ENCODE measurements around the gene RARB. TPM values are rescaled to one million over a fixed set of nuclear protein-coding genes. Genes with fewer than 3 reads are reported as not detected.

The RARB gene
- total RNA-seq, 1 experiment from 2014 or later, result 0.24 TPM

DNA sequence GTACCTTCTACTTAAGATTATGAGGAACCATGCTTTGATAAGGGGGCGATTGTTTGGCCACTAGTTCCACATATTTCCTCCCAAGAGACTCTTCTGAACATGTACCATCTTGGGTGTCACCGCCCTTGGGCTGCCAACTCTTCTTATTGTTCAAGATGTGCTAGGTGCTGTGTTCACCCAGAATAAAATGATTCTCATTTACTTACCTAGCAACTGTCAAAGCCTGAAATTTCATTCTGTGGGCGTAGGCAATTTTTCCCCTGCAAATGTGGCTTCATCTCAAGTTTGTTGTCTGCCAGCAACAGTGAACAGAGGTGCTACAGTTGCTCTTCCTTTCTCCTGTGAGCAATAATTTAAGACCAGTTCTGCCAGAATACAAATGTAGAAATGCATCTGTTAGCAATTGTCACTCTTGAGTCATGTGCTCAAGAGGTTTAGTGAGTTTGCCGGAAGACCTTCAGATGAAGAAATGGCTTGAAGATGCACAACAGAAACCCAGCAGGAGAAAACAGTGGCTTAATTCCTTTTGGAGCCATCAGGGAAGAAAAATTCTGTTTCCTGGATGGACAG, 41.3 kb upstream of the RARB start:
- DNase-seq (ENCODE audit: low spot score), result no peak
- Histone ChIP-seq H3K9me3 (ENCODE audit: low read depth, low read length, poor library complexity, severe bottlenecking) (no peaks in the 10 kb centered on the region), H3K4me1 (ENCODE audit: insufficient read depth, low read length, poor library complexity, severe bottlenecking) (no peaks in the 10 kb centered on the region), H3K27ac (ENCODE audit: low read depth, low read length, poor library complexity, severe bottlenecking) (no peak overlapping the region), H3K27me3 (replicated peaks; ENCODE audit: insufficient read depth, low read depth, low read length, poor library complexity) (peaks cover 2% of the 10 kb centered on the region), H3K4me3 (ENCODE audit: low read depth, low read length, poor library complexity, severe bottlenecking) (no peak overlapping the region), H3K36me3 (ENCODE audit: insufficient read depth, low read length, poor library complexity, severe bottlenecking) (no peaks in the 10 kb centered on the region)
- ChIA-PET POLR2A (ENCODE audit: low non-redundant PET) (no interaction called here), CTCF (no interaction called here)
- intact Hi-C loops (cut with micrococcal nuclease; ENCODE audit: unreplicated experiment), result no loop called here
- no TSS peak for BruUV-seq (replicated peaks)
- TF ChIP-seq CTCF (conservative IDR thresholded peaks at IDR 0.05; ENCODE audit: low read depth, low read length) (no peak), EZH2 (IDR thresholded peaks at IDR 0.05; ENCODE audit: borderline replicate concordance, low read depth, low read length, poor library complexity, severe bottlenecking) (no peak)

- DNase-seq (ENCODE audit: low spot score), result no peak
- CTCF ChIA-PET, result no interaction called here
Observed at GRCh38 chr3:25390605-25391004, 37.5 kb upstream of the RARB start.

GRCh38 chr3:25396251-25396650, 31.8 kb upstream of the RARB start:
- CTCF ChIA-PET, result no interaction called here
- H3K9me3 ChIP-seq (ENCODE audit: low read depth, low read length, poor library complexity, severe bottlenecking), result no peaks in the 10 kb centered on the region
- intact Hi-C loops (cut with micrococcal nuclease; ENCODE audit: unreplicated experiment), result no loop called here
- no TSS peak for BruUV-seq (replicated peaks)
- POLR2A ChIA-PET (ENCODE audit: low non-redundant PET), result no interaction called here
- H3K27me3 ChIP-seq (replicated peaks; ENCODE audit: insufficient read depth, low read depth, low read length, poor library complexity), result peaks cover 8% of the 10 kb centered on the region
- TF ChIP-seq CTCF (conservative IDR thresholded peaks at IDR 0.05; ENCODE audit: low read depth, low read length) (no peak), EZH2 (IDR thresholded peaks at IDR 0.05; ENCODE audit: borderline replicate concordance, low read depth, low read length, poor library complexity, severe bottlenecking) (no peak)
- H3K4me1 ChIP-seq (ENCODE audit: insufficient read depth, low read length, poor library complexity, severe bottlenecking), result no peaks in the 10 kb centered on the region
- no peak overlapping the region for H3K4me3 ChIP-seq (ENCODE audit: low read depth, low read length, poor library complexity, severe bottlenecking)
- no peak for DNase-seq (ENCODE audit: low spot score)
- no peak overlapping the region for H3K27ac ChIP-seq (ENCODE audit: low read depth, low read length, poor library complexity, severe bottlenecking)
- H3K36me3 ChIP-seq (ENCODE audit: insufficient read depth, low read length, poor library complexity, severe bottlenecking), result no peaks in the 10 kb centered on the region

More at GRCh38 chr3:25390605-25391004, 37.5 kb upstream of the RARB start:
- Histone ChIP-seq H3K4me3 (ENCODE audit: low read depth, low read length, poor library complexity, severe bottlenecking) (no peak overlapping the region), H3K27ac (ENCODE audit: low read depth, low read length, poor library complexity, severe bottlenecking) (no peak overlapping the region), H3K9me3 (ENCODE audit: low read depth, low read length, poor library complexity, severe bottlenecking) (no peaks in the 10 kb centered on the region), H3K4me1 (ENCODE audit: insufficient read depth, low read length, poor library complexity, severe bottlenecking) (no peaks in the 10 kb centered on the region), H3K36me3 (ENCODE audit: insufficient read depth, low read length, poor library complexity, severe bottlenecking) (no peaks in the 10 kb centered on the region), H3K27me3 (replicated peaks; ENCODE audit: insufficient read depth, low read depth, low read length, poor library complexity) (peaks cover 2% of the 10 kb centered on the region)
- no peak for TF ChIP-seq CTCF (conservative IDR thresholded peaks at IDR 0.05; ENCODE audit: low read depth, low read length)
- no peak for TF ChIP-seq EZH2 (IDR thresholded peaks at IDR 0.05; ENCODE audit: borderline replicate concordance, low read depth, low read length, poor library complexity, severe bottlenecking)
- POLR2A ChIA-PET (ENCODE audit: low non-redundant PET), result interaction anchor here (0.6 kb wide), 1 partner anchor 94 kb away, joined by 7 read pairs; no protein-coding TSS in a partner anchor
- BruUV-seq (replicated peaks), result no TSS peak
- intact Hi-C loops (cut with micrococcal nuclease; ENCODE audit: unreplicated experiment), result no loop called here
